K562 (cell line): ENCODE results near the gene PPARGC1A. TPM values are rescaled to one million over a fixed set of nuclear protein-coding genes. Genes with fewer than 3 reads are reported as not detected.

Source experiments
- ATAC-seq: fragments of 200-7000 bp; cut with Tn5 transposase; 3 replicates; pipeline ENCODE4 v1.9.1; 2020; ENCODE audit warnings: moderate library complexity
- BruUV-seq: library from RNA; stranded (reverse); fragments of 400-500 nt; replicated peaks from 2 replicates; lab custom pipeline; 2021; lab: Mats Ljungman, UMichigan
- CTCF ChIA-PET: fragments of 300-600 bp; formaldehyde crosslinking; extraction: SDS; loops from one replicate; lab custom pipeline; 2021; ENCODE audit warnings: low intra/inter-chr PET ratio; lab: Yijun Ruan, JAX
- POLR2A ChIA-PET: fragments of 300-600, 350-650 bp; sonication (Branson Sonifier 250); formaldehyde crosslinking; extraction: SDS; loops from one replicate; lab custom pipeline; 2021; ENCODE audit warnings: antibody characterized with exemption, inconsistent platforms; lab: Yijun Ruan, JAX
- DNase-seq, 4 experiments: peaks; one replicate each; pipeline versions ENCODE4 v3.0.0 to v3.0.0-alpha.2; 2011 to 2018; ENCODE audit warnings: low spot score in 3 of 4, mixed read lengths in 3 of 4; ENCODE audit errors: extremely low read depth in 1 of 4
- FAIRE-seq: peaks from 2 replicates; lab custom pipeline; 2011; peaks lifted over from hg19 to GRCh38; lab: Jason Lieb, UNC
- H2AFZ ChIP-seq: 2 replicates; pipeline ENCODE4 v1.6.0; 2011; ENCODE audit warnings: low read depth, low read length, control low read depth, inconsistent platforms
- H3K27ac ChIP-seq: fragments of 200-600 bp; 3 replicates; pipeline ENCODE4 v1.8.0; 2011; ENCODE audit warnings: low read depth, mild to moderate bottlenecking, control low read depth, inconsistent platforms, low read length, moderate library complexity, mixed read lengths; ENCODE audit errors: extremely low read depth
- H3K27me3 ChIP-seq, 2 experiments: fragments of 300-600 bp in 1 of 2; 2 replicates in 1 of 2; 3 replicates in 1 of 2; pipeline versions ENCODE4 v1.6.0 to v1.8.0; 2011; ENCODE audit warnings: inconsistent platforms in 2 of 2, low read length in 2 of 2, mild to moderate bottlenecking in 1 of 2, mixed read lengths in 1 of 2, moderate library complexity in 1 of 2; ENCODE audit not compliant: control insufficient read depth in 2 of 2, insufficient read depth in 2 of 2
- H3K36me3 ChIP-seq: fragments of 300-600 bp; 3 replicates; pipeline ENCODE4 v1.8.0; 2011; ENCODE audit warnings: mild to moderate bottlenecking, low read length, inconsistent platforms; ENCODE audit not compliant: control insufficient read depth, insufficient read depth
- H3K4me1 ChIP-seq, 2 experiments: fragments of 200-600 bp in 1 of 2; replicated peaks in 1 of 2; 2 replicates in 1 of 2; 3 replicates in 1 of 2; pipeline versions ENCODE4 v1.5.1 to v1.8.0; 2011; ENCODE audit warnings: inconsistent platforms in 2 of 2, low read length in 2 of 2, mild to moderate bottlenecking in 1 of 2, mixed read lengths in 1 of 2, moderate library complexity in 1 of 2; ENCODE audit not compliant: control insufficient read depth in 2 of 2, insufficient read depth in 2 of 2
- H3K4me2 ChIP-seq: 2 replicates; pipeline ENCODE4 v1.6.1; 2011; ENCODE audit warnings: low read length, control low read depth, inconsistent platforms, mixed read lengths; ENCODE audit not compliant: insufficient read depth
- H3K4me3 ChIP-seq: fragments of 200-600 bp; sonication (generic), shearing (Covaris generic); 2 replicates; pipeline ENCODE4 v1.5.1; 2016; ENCODE audit warnings: control low read depth, inconsistent platforms
- H3K79me2 ChIP-seq: fragments of 200-600 bp; 3 replicates; pipeline ENCODE4 v1.8.0; 2011; ENCODE audit warnings: low read length, inconsistent platforms; ENCODE audit not compliant: control insufficient read depth, insufficient read depth
- H3K9ac ChIP-seq, 2 experiments: 2 replicates each; pipeline versions ENCODE4 v1.6.0 to v1.6.1; 2011; ENCODE audit warnings: low read depth in 2 of 2, low read length in 2 of 2, control low read depth in 1 of 2, inconsistent platforms in 1 of 2, mild to moderate bottlenecking in 1 of 2, mixed read lengths in 1 of 2; ENCODE audit not compliant: insufficient read depth in 1 of 2
- H3K9me1 ChIP-seq: one replicate; pipeline ENCODE4 v1.6.0; 2011; ENCODE audit warnings: inconsistent platforms, mild to moderate bottlenecking, low read length, moderate library complexity; ENCODE audit not compliant: control insufficient read depth, insufficient read depth
- H3K9me3 ChIP-seq: replicated peaks from 2 replicates; pipeline ENCODE4 v1.5.1; 2011; ENCODE audit warnings: low read depth, low read length, inconsistent platforms; ENCODE audit not compliant: control insufficient read depth, insufficient read depth
- H4K20me1 ChIP-seq: replicated peaks from 2 replicates; pipeline ENCODE4 v1.6.1; 2011; ENCODE audit warnings: low read length, inconsistent platforms, mixed read lengths; ENCODE audit not compliant: control insufficient read depth, insufficient read depth
- CHAMP1 ChIP-seq: fragments of 450-650 bp; IDR thresholded peaks from 2 replicates; pipeline ENCODE4 v1.6.1; 2016; ENCODE audit warnings: mild to moderate bottlenecking
- KDM1A ChIP-seq, 2 experiments: fragments of 450-650 bp; IDR thresholded peaks; 2 replicates each; pipeline ENCODE4 v1.6.1; 2016; ENCODE audit warnings: mild to moderate bottlenecking in 2 of 2
- RBM34 ChIP-seq: fragments of 200-400 bp; formaldehyde crosslinking; IDR thresholded peaks from 2 replicates; pipeline ENCODE4 v1.6.1; 2018; ENCODE audit warnings: low read length, borderline replicate concordance; ENCODE audit not compliant: insufficient read depth
- RNF2 ChIP-seq: sonication (generic); IDR thresholded peaks from 2 replicates; pipeline ENCODE4 v1.6.1; 2016
- SMAD2 ChIP-seq: fragments of 150-350 bp; IDR thresholded peaks from 2 replicates; pipeline ENCODE4 v1.6.1; 2014; ENCODE audit warnings: low read depth, mild to moderate bottlenecking, low read length
- TCFL5 ChIP-seq: fragments of 250-450 bp; sonication (Bioruptor Pico); conservative IDR thresholded peaks from 2 replicates; pipeline ENCODE4 v1.6.1; 2021; ENCODE audit warnings: mild to moderate bottlenecking, moderate library complexity, matching md5 sums
- ZNF318 ChIP-seq, 2 experiments: fragments of 450-650 bp; IDR thresholded peaks; 2 replicates each; pipeline ENCODE4 v1.6.1; 2016; ENCODE audit warnings: mild to moderate bottlenecking in 2 of 2, borderline replicate concordance in 1 of 2, low read depth in 1 of 2, moderate library complexity in 1 of 2
- WGBS: fragments of 100-300 bp; shearing (Covaris generic); methylation state at CpG from one replicate; pipeline ENCODE4 v1.1.6; 2016; ENCODE audit warnings: low coverage, mixed read lengths; ENCODE audit not compliant: insufficient coverage; ENCODE audit errors: missing lambda C conversion rate; 5-methylcytosine and 5-hydroxymethylcytosine counted together
- in situ Hi-C: fragments of 300-500 bp; cut with MboI; formaldehyde crosslinking; loops from 4 replicates; pipeline ENCODE4 v1.15.0; 2018; ENCODE audit warnings: inconsistent platforms, mixed read lengths
- intact Hi-C: fragments of 100-400 bp; cut with micrococcal nuclease; formaldehyde crosslinking; loops from 2 replicates; pipeline ENCODE4 v1.14.2; 2022
- polyA plus RNA-seq, 8 experiments: library from polyadenylated mRNA; depleted of rRNA in 4 of 8; stranded (reverse) in 5 of 8; unstranded in 3 of 8; fragments of >200 nt; fragmentation: Nextera tagmentation in 2 of 8; fragmentation: Illumina TruSeq in 1 of 8; extraction: Ambion mirVana in 2 of 8; extraction: Trizol in 1 of 8; gene quantifications; 2 replicates each; pipeline versions ENCODE4 v1.2.1 to v1.2.3, GENCODE V29; 2011 to 2014; ENCODE audit warnings: inconsistent platforms in 1 of 8, missing spikeins in 1 of 8
- total RNA-seq, 7 experiments: library from RNA; depleted of rRNA in 6 of 7; stranded (reverse); fragments of >200 nt in 6 of 7; fragmentation: Illumina TruSeq in 2 of 7; extraction: Trizol in 2 of 7; gene quantifications; 2 replicates each; pipeline versions ENCODE4 v1.2.1 to v1.2.3, GENCODE V29; 2011 to 2021; ENCODE audit warnings: low replicate concordance in 1 of 7
- TF ChIP-seq, protein P1 (sequence below): fragments of 450-650 bp; formaldehyde crosslinking; IDR thresholded peaks from 2 replicates; pipeline ENCODE4 v1.4.0; 2020; ENCODE audit warnings: mild to moderate bottlenecking, moderate library complexity
- TF ChIP-seq, protein P2 (sequence below): fragments of 450-650 bp; formaldehyde crosslinking; IDR thresholded peaks from 2 replicates; pipeline ENCODE4 v1.4.0; 2022; ENCODE audit warnings: missing genetic modification characterization

The PPARGC1A gene
- total and polyA plus RNA-seq, 9 of the 15 experiments (the other 6 are each of a cell fraction or from before 2014, with no cell fraction given) = 0.02 TPM; not detected in 8

GRCh38 chr4:23894021-23894420, 4.2 kb upstream of the PPARGC1A start:
- POLR2A ChIA-PET = no interaction called here
- no peak overlapping the region for H3K4me3 ChIP-seq
- H3K79me2 ChIP-seq = no peaks in the 10 kb centered on the region
- H3K4me1 ChIP-seq = no peaks in the 10 kb centered on the region
- ATAC-seq (no peak), FAIRE-seq (no peak), DNase-seq (no peak)
- H3K9me3 ChIP-seq = no peaks in the 10 kb centered on the region
- CTCF ChIA-PET = no interaction called here
- no peaks in the 10 kb centered on the region for H3K27me3 ChIP-seq
- H3K4me2 ChIP-seq = no peak overlapping the region
- intact Hi-C loops = no loop called here
- H2AFZ ChIP-seq = no peak overlapping the region
- in situ Hi-C loops = no loop called here
- H3K9ac ChIP-seq = no peak overlapping the region
- WGBS = 0% methylated on average over 2 of the region's 2 CpGs
- BruUV-seq = no TSS peak
- no peak overlapping the region for H3K27ac ChIP-seq
- no peaks in the 10 kb centered on the region for H4K20me1 ChIP-seq
- H3K36me3 ChIP-seq = no peaks in the 10 kb centered on the region
- H3K9me1 ChIP-seq = no peaks in the 10 kb centered on the region
- TF ChIP-seq RBM34 = no peak
- no peak for TF ChIP-seq RNF2
- TF ChIP-seq, protein P1, sequence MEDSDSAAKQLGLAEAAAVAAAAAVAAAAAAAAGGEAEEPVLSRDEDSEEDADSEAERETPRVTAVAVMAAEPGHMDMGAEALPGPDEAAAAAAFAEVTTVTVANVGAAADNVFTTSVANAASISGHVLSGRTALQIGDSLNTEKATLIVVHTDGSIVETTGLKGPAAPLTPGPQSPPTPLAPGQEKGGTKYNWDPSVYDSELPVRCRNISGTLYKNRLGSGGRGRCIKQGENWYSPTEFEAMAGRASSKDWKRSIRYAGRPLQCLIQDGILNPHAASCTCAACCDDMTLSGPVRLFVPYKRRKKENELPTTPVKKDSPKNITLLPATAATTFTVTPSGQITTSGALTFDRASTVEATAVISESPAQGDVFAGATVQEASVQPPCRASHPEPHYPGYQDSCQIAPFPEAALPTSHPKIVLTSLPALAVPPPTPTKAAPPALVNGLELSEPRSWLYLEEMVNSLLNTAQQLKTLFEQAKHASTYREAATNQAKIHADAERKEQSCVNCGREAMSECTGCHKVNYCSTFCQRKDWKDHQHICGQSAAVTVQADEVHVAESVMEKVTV (CRISPR knock-in tag) = no peak
- TF ChIP-seq ZNF318 (IDR thresholded peaks at IDR 0.05; ENCODE audit: borderline replicate concordance in 1 of 2, low read depth in 1 of 2) = no peak
- TF ChIP-seq SMAD2 = no peak
- no peak for TF ChIP-seq TCFL5
- no peak for TF ChIP-seq KDM1A (IDR thresholded peaks at IDR 0.05)
- TF ChIP-seq CHAMP1 = no peak
- TF ChIP-seq, protein P2, sequence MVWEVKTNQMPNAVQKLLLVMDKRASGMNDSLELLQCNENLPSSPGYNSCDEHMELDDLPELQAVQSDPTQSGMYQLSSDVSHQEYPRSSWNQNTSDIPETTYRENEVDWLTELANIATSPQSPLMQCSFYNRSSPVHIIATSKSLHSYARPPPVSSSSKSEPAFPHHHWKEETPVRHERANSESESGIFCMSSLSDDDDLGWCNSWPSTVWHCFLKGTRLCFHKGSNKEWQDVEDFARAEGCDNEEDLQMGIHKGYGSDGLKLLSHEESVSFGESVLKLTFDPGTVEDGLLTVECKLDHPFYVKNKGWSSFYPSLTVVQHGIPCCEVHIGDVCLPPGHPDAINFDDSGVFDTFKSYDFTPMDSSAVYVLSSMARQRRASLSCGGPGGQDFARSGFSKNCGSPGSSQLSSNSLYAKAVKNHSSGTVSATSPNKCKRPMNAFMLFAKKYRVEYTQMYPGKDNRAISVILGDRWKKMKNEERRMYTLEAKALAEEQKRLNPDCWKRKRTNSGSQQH = no peak
